Measurements from ENCODE around the gene NUP50. TPM values are rescaled to one million over a fixed set of nuclear protein-coding genes. Genes with fewer than 3 reads are reported as not detected.

The NUP50 gene
- total and polyA plus RNA-seq, 2 of the 13 experiments (the other 11 are each of a cell fraction or from before 2014, with no cell fraction given), result 14.2 to 52.4 TPM

DNA sequence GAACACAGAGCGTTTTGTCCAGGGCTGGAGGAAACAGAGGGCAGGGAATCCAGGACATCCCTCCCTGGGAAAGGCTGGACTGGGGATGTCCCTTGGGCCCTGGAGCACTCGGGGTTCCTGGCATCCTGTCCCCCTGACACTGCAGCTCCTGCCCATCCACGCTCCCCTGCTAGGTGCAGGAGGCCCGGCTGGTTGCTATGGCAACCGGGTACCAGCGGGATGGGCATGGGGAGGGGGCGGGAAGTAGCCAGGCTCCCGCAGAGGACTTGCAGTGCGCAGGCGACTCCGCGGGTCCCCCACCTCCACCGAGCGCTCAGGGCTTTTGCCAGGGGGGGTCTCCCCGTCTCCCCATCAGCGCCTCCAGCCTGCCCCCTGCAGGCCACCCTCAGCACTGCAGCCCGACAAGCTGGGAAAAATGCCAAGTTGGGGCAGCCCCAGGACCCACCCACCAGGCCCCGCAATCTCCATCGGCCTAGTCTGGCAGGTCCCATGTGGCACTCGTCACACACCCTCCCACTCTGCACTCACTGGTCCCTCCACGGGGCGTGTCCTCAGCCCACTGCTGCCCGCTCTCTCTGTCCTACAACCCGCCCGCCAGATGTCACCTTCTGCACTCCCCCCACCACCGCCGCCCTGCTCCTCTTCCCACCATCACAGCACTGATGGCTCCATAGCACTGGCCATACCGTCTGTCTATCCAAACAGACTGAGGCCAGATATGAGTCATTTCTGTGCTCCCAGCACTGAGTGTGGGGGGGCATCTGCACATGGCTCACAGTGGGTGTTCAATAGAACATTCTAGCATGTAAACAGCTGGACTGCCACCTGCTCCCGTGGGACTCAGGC is 45.5 kb downstream of the NUP50 start (continued):
- TF ChIP-seq FOXM1 (CRISPR knock-in tag; IDR thresholded peaks at IDR 0.05) (no peak), CTCF (CRISPR knock-in tag; IDR thresholded peaks at IDR 0.05) (peak; percentile 75), ZNF317 (CRISPR knock-in tag; IDR thresholded peaks at IDR 0.05) (no peak), SRSF9 (IDR thresholded peaks at IDR 0.05; ENCODE audit: borderline replicate concordance, insufficient read depth, low read depth, low read length, poor library complexity, severe bottlenecking) (no peak), MED1 (CRISPR knock-in tag; IDR thresholded peaks at IDR 0.05) (no peak), ZNF577 (CRISPR knock-in tag; IDR thresholded peaks at IDR 0.05; ENCODE audit: borderline replicate concordance, low read depth) (no peak), BHLHE40 (IDR thresholded peaks at IDR 0.05; ENCODE audit: low read length) (no peak), CBFB (CRISPR knock-in tag; IDR thresholded peaks at IDR 0.05) (no peak), SSRP1 (CRISPR knock-in tag; IDR thresholded peaks at IDR 0.05) (no peak), PATZ1 (CRISPR knock-in tag; IDR thresholded peaks at IDR 0.05) (peak; percentile 65; the same call in 1 of the 2 replicates), CREM (IDR thresholded peaks at IDR 0.05) (no peak), CREM (CRISPR knock-in tag; IDR thresholded peaks at IDR 0.05) (no peak), RFX3 (CRISPR knock-in tag; IDR thresholded peaks at IDR 0.05) (peak; percentile 59; the same call in 1 of the 2 replicates), POLR2AphosphoS2 (IDR thresholded peaks at IDR 0.05; ENCODE audit: low read depth, low read length) (no peak), PHF20 (CRISPR knock-in tag; IDR thresholded peaks at IDR 0.05) (no peak), ZMAT5 (CRISPR knock-in tag; IDR thresholded peaks at IDR 0.05; ENCODE audit: borderline replicate concordance, low read depth) (no peak), NFRKB (IDR thresholded peaks at IDR 0.05) (no peak), RFXANK (CRISPR knock-in tag; IDR thresholded peaks at IDR 0.05) (no peak), ZNF572 (CRISPR knock-in tag; IDR thresholded peaks at IDR 0.05) (no peak), NONO (IDR thresholded peaks at IDR 0.05) (no peak), NONO (CRISPR knock-in tag; conservative IDR thresholded peaks at IDR 0.05) (no peak), RORA (CRISPR knock-in tag; IDR thresholded peaks at IDR 0.05) (no peak), ZFP91 (CRISPR knock-in tag; IDR thresholded peaks at IDR 0.05; ENCODE audit: borderline replicate concordance) (0 out of 2 replicates have a peak, but pooled peaks have one; percentile 16), ZNF501 (CRISPR knock-in tag; IDR thresholded peaks at IDR 0.05) (no peak), FOXP1 (IDR thresholded peaks at IDR 0.05) (no peak), FOXP1 (CRISPR knock-in tag; IDR thresholded peaks at IDR 0.05) (no peak), THAP7 (CRISPR knock-in tag; IDR thresholded peaks at IDR 0.05) (no peak)
